ENCODE data around the gene PTPRR.

DNA sequence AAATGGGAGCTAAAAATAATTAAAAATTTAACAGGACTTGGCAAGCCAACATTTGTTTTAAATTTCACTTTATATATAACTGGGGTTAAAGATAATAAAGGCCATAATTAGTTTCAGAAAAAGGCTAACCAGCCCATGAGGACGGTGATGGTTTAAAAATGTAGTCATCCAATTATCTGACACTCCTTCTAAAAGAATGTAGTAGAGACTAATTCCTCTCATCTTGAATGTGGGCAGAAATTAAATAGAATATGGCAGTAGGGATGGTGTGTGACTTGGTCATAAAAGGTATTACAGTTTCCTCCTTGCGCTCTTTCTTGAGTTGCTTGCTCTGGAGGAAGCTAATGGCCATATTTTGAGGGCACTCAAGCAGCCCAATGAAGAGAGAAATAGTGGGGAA is 234.2 kb downstream of the PTPRR start:
- TF ChIP-seq, protein P1, sequence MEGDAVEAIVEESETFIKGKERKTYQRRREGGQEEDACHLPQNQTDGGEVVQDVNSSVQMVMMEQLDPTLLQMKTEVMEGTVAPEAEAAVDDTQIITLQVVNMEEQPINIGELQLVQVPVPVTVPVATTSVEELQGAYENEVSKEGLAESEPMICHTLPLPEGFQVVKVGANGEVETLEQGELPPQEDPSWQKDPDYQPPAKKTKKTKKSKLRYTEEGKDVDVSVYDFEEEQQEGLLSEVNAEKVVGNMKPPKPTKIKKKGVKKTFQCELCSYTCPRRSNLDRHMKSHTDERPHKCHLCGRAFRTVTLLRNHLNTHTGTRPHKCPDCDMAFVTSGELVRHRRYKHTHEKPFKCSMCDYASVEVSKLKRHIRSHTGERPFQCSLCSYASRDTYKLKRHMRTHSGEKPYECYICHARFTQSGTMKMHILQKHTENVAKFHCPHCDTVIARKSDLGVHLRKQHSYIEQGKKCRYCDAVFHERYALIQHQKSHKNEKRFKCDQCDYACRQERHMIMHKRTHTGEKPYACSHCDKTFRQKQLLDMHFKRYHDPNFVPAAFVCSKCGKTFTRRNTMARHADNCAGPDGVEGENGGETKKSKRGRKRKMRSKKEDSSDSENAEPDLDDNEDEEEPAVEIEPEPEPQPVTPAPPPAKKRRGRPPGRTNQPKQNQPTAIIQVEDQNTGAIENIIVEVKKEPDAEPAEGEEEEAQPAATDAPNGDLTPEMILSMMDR (conservative IDR thresholded peaks at IDR 0.05 in 1 of 2, IDR thresholded peaks at IDR 0.05 in 1 of 2; ENCODE audit: low read depth in 1 of 2, low read length in 2 of 2) = no peak
- TF ChIP-seq EZH2 (IDR thresholded peaks at IDR 0.05; ENCODE audit: low read length, missing control alignments) = no peak

All from fibroblast of lung (primary cell).